KMS-11 (cell line): ENCODE results near the gene FLNC.

Experiments used
- H2AFZ ChIP-seq: fragments of 200-600 bp; sonication (generic); 2 replicates; pipeline ENCODE4 v1.6.1; 2016; ENCODE audit warnings: antibody characterized with exemption, mixed run types, low read depth
- H3K27ac ChIP-seq: fragments of 200-600 bp; sonication (generic); 2 replicates; pipeline ENCODE4 v1.6.1; 2016; ENCODE audit warnings: mild to moderate bottlenecking, mixed run types
- H3K27me3 ChIP-seq: fragments of 200-600 bp; sonication (generic); 2 replicates; pipeline ENCODE4 v1.6.1; 2017; ENCODE audit warnings: mild to moderate bottlenecking, low read depth, mixed run types, moderate library complexity; ENCODE audit not compliant: insufficient read depth
- H3K36me3 ChIP-seq: fragments of 200-600 bp; sonication (generic); 2 replicates; pipeline ENCODE4 v1.6.1; 2017; ENCODE audit warnings: mild to moderate bottlenecking, mixed run types; ENCODE audit not compliant: insufficient read depth
- H3K4me1 ChIP-seq: fragments of 200-600 bp; sonication (generic); 2 replicates; pipeline ENCODE4 v1.6.1; 2016; ENCODE audit warnings: mild to moderate bottlenecking, low read depth, mixed run types; ENCODE audit not compliant: poor library complexity, severe bottlenecking
- H3K4me2 ChIP-seq: fragments of 200-600 bp; sonication (generic); 2 replicates; pipeline ENCODE4 v1.7.0; 2016; ENCODE audit warnings: mild to moderate bottlenecking, mixed run types
- H3K4me3 ChIP-seq: fragments of 200-600 bp; sonication (generic); IDR thresholded peaks from 2 replicates; pipeline ENCODE4 v1.6.1; 2017; ENCODE audit warnings: low read depth, low read length, mixed read lengths; ENCODE audit not compliant: insufficient read depth
- H3K79me2 ChIP-seq: fragments of 200-600 bp; sonication (generic); 2 replicates; pipeline ENCODE4 v1.6.1; 2016; ENCODE audit warnings: low read depth, mixed run types; ENCODE audit not compliant: insufficient read depth
- H3K9ac ChIP-seq: fragments of 200-600 bp; sonication (generic); 2 replicates; pipeline ENCODE4 v1.6.1; 2016; ENCODE audit warnings: mild to moderate bottlenecking, mixed run types
- H4K20me1 ChIP-seq: fragments of 200-600 bp; sonication (generic); 2 replicates; pipeline ENCODE4 v1.6.1; 2016; ENCODE audit warnings: mild to moderate bottlenecking, mixed run types; ENCODE audit not compliant: insufficient read depth
- TF ChIP-seq, protein P1 (sequence below): fragments of 200-600 bp; sonication (generic); conservative IDR thresholded peaks from 2 replicates; pipeline ENCODE4 v1.6.1; 2017; ENCODE audit warnings: low read depth, mild to moderate bottlenecking, antibody characterized with exemption, low read length, moderate library complexity, mixed read lengths

The FLNC gene

DNA sequence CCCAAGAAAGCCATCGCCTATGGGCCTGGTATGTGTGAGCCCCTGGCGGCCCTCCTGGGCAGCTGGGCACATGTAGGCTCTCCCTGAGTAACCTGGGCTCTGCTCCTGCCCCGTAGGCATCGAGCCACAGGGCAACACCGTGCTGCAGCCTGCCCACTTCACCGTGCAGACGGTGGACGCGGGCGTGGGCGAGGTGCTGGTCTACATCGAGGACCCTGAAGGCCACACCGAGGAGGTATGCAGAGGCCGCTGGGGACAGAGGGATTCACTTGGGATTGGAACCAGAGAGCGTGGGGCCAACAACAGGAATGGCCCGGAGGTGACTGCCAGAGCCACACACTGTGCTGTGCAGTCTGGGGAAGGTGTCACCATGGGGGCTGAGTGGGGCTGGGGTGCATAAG, 7.3 kb downstream of the FLNC start:
- Histone ChIP-seq H3K27me3 (peaks cover 15% of the 10 kb centered on the region; the same call in 1 of the 2 replicates), H2AFZ (no peak overlapping the region), H4K20me1 (no peaks in the 10 kb centered on the region), H3K4me3 (no peak overlapping the region), H3K36me3 (no peaks in the 10 kb centered on the region), H3K79me2 (no peaks in the 10 kb centered on the region), H3K4me2 (no peak overlapping the region), H3K9ac (no peak overlapping the region), H3K4me1 (peaks cover 7% of the 10 kb centered on the region), H3K27ac (no peak overlapping the region)
- TF ChIP-seq, protein P1, sequence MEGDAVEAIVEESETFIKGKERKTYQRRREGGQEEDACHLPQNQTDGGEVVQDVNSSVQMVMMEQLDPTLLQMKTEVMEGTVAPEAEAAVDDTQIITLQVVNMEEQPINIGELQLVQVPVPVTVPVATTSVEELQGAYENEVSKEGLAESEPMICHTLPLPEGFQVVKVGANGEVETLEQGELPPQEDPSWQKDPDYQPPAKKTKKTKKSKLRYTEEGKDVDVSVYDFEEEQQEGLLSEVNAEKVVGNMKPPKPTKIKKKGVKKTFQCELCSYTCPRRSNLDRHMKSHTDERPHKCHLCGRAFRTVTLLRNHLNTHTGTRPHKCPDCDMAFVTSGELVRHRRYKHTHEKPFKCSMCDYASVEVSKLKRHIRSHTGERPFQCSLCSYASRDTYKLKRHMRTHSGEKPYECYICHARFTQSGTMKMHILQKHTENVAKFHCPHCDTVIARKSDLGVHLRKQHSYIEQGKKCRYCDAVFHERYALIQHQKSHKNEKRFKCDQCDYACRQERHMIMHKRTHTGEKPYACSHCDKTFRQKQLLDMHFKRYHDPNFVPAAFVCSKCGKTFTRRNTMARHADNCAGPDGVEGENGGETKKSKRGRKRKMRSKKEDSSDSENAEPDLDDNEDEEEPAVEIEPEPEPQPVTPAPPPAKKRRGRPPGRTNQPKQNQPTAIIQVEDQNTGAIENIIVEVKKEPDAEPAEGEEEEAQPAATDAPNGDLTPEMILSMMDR = no peak

DNA sequence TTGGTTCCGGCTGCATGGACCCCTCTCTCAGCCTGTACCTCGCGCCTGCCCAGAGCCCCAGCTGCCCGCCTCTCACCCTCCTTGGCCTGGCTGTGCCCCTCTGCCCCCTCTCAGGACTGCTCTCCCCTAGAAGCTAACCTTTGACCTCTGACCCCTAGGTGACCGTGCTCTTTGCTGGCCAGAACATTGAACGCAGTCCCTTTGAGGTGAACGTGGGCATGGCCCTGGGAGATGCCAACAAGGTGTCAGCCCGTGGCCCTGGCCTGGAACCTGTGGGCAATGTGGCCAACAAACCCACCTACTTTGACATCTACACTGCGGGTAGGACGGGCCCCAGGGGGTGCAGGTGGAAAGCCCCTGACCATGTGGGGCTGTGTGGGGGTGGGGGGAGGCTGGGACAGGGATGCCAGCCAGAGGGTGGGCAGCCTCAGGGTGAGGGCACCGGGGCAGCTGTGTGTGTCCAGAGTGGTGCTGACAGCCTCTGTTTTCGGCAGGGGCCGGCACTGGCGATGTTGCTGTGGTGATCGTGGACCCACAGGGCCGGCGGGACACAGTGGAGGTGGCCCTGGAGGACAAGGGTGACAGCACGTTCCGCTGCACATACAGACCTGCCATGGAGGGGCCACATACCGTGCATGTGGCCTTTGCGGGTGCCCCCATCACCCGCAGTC, 8.0 kb downstream of the FLNC start:
- no peaks in the 10 kb centered on the region for H4K20me1 ChIP-seq
- H3K79me2 ChIP-seq = no peaks in the 10 kb centered on the region
- no peak overlapping the region for H3K4me3 ChIP-seq
- no peak overlapping the region for H3K9ac ChIP-seq
- H3K27ac ChIP-seq = no peak overlapping the region
- H3K4me1 ChIP-seq = peaks cover 7% of the 10 kb centered on the region
- peaks cover 8% of the 10 kb centered on the region; the same call in 1 of the 2 replicates for H3K27me3 ChIP-seq
- TF ChIP-seq, protein P1 = no peak
- H2AFZ ChIP-seq = no peak overlapping the region
- H3K36me3 ChIP-seq = no peaks in the 10 kb centered on the region
- H3K4me2 ChIP-seq = no peak overlapping the region

DNA sequence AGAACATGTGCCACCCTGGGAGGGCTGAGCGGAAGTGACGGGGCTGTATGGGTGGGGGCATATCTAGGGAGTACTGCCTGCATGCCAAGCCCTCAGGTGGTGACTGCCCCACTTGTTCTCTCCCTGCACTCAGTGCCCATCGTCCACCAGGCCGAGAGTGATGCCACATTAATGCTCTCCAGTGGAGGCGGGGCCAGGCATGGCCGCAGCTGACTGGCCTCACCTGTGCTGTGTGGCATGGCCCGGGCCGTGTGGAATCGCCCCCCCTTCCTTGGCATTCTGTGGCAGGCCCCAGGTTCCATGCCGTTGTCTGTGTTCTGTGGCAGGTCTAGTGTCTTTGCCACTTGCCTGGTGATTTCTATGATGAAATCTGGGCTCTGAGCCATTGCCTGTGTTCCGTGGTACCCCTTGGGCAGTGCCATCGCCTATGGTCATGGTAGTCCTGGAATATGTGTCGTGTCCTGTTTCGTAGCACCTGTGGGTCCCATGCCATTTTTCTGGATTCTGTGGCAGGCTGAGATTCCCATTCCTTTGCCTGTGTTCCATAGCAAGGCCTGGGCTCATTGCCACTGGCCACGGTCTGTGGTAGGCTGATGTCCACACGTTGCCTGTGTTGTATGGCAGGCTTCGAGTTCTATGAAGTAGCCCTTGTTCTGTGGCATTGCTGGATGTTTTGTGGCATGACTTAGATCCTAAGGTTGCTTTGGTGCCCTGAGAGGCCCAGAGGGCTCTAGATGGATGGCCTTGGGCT, 8.9 kb downstream of the FLNC start:
- H3K79me2 ChIP-seq = no peaks in the 10 kb centered on the region
- no peaks in the 10 kb centered on the region for H3K36me3 ChIP-seq
- no peak overlapping the region for H3K4me2 ChIP-seq
- TF ChIP-seq, protein P1 = no peak
- H3K4me3 ChIP-seq = no peak overlapping the region
- H3K9ac ChIP-seq = no peak overlapping the region
- H2AFZ ChIP-seq = no peak overlapping the region
- peaks cover 2% of the 10 kb centered on the region; the same call in 1 of the 2 replicates for H3K27me3 ChIP-seq
- peaks cover 7% of the 10 kb centered on the region for H3K4me1 ChIP-seq
- H4K20me1 ChIP-seq = no peaks in the 10 kb centered on the region
- H3K27ac ChIP-seq = no peak overlapping the region

DNA sequence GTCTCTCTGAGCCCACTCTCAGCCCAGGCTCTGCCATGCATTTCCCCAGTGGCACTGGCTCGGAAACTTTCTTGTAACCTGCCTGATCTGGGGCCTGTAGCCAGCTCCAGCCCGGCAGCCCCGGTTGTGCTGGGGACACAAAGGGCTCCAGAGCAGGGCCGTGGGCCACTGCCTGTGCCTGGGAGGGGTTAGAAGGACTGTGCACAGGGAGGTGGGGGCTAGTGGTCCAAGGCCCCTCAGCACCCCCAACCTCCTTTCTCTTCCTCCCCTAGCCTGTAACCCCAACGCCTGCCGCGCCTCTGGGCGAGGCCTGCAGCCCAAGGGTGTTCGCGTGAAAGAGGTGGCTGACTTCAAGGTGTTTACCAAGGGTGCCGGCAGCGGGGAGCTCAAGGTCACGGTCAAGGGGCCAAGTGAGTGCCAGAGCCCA, 9.6 kb downstream of the FLNC start:
- no peak overlapping the region for H3K4me3 ChIP-seq
- no peak overlapping the region for H3K9ac ChIP-seq
- TF ChIP-seq, protein P1 = no peak
- H3K27ac ChIP-seq = no peak overlapping the region
- H3K4me1 ChIP-seq = peaks cover 7% of the 10 kb centered on the region
- no peaks in the 10 kb centered on the region for H4K20me1 ChIP-seq
- H3K36me3 ChIP-seq = no peaks in the 10 kb centered on the region
- no peak overlapping the region for H3K4me2 ChIP-seq
- no peaks in the 10 kb centered on the region for H3K79me2 ChIP-seq
- no peaks in the 10 kb centered on the region; the same call in 1 of the 2 replicates for H3K27me3 ChIP-seq
- no peak overlapping the region for H2AFZ ChIP-seq
